Brain microvascular endothelial cell (primary cell): Measurements from ENCODE around the gene ROR2.

ENCODE experiments used
- DNase-seq: peaks from one replicate; pipeline ENCODE4 v3.0.0-alpha.2; 2020
- H3K27ac ChIP-seq: fragments of 250-450 bp; sonication (Bioruptor Pico); 2 replicates; pipeline ENCODE4 v1.5.1; 2020; ENCODE audit warnings: mild to moderate bottlenecking, moderate library complexity
- H3K27me3 ChIP-seq: fragments of 250-450 bp; sonication (Bioruptor Pico); replicated peaks from 2 replicates; pipeline ENCODE4 v1.5.1; 2020; ENCODE audit warnings: mild to moderate bottlenecking
- H3K36me3 ChIP-seq: fragments of 250-450 bp; sonication (Bioruptor Pico); replicated peaks from 2 replicates; pipeline ENCODE4 v1.5.1; 2020; ENCODE audit warnings: mild to moderate bottlenecking
- H3K4me3 ChIP-seq: 2 replicates; pipeline ENCODE4 v1.5.1; 2011; ENCODE audit warnings: low read depth, mild to moderate bottlenecking, control low read depth, low read length, moderate library complexity
- CTCF ChIP-seq: IDR thresholded peaks from 2 replicates; pipeline ENCODE4 v1.5.1; 2011; ENCODE audit warnings: low read depth, mild to moderate bottlenecking, moderate library complexity, low read length, control low read depth, inconsistent platforms; ENCODE audit errors: missing control alignments
- in situ Hi-C: cut with HindIII; loops from 2 replicates; pipeline ENCODE4 v1.10.0; 2017; ENCODE audit warnings: low sequenced_read_pairs, low pct_ligation_motif_present

The ROR2 gene

GRCh38 chr9:91784673-91785446, 165.2 kb downstream of the ROR2 start:
- DNase-seq = no peak
- in situ Hi-C loops = no loop called here
- Histone ChIP-seq H3K4me3 (no peak overlapping the region), H3K27me3 (no peaks in the 10 kb centered on the region), H3K27ac (no peak overlapping the region), H3K36me3 (no peaks in the 10 kb centered on the region)
- TF ChIP-seq CTCF = no peak

- no peaks in the 10 kb centered on the region for H3K27me3 ChIP-seq
- in situ Hi-C loops = no loop called here
- no peak overlapping the region for H3K4me3 ChIP-seq
- H3K27ac ChIP-seq = no peak overlapping the region
- TF ChIP-seq CTCF = no peak
- no peak for DNase-seq
- no peaks in the 10 kb centered on the region for H3K36me3 ChIP-seq
Measured at GRCh38 chr9:91783876-91784672, 166.0 kb downstream of the ROR2 start.

GRCh38 chr9:91783411-91783810, 166.6 kb downstream of the ROR2 start:
- Histone ChIP-seq H3K27ac (no peak overlapping the region), H3K27me3 (no peaks in the 10 kb centered on the region), H3K4me3 (no peak overlapping the region), H3K36me3 (no peaks in the 10 kb centered on the region)
- no peak for DNase-seq
- TF ChIP-seq CTCF = no peak
- in situ Hi-C loops = no loop called here

GRCh38 chr9:91782708-91783214, 167.3 kb downstream of the ROR2 start:
- no peaks in the 10 kb centered on the region for H3K27me3 ChIP-seq
- TF ChIP-seq CTCF = no peak
- H3K4me3 ChIP-seq = no peak overlapping the region
- H3K27ac ChIP-seq = no peak overlapping the region
- no peak for DNase-seq
- in situ Hi-C loops = no loop called here
- H3K36me3 ChIP-seq = no peaks in the 10 kb centered on the region

GRCh38 chr9:91781906-91782305, 168.1 kb downstream of the ROR2 start:
- no peak for DNase-seq
- H3K27me3 ChIP-seq = no peaks in the 10 kb centered on the region
- no peak for TF ChIP-seq CTCF
- H3K27ac ChIP-seq = no peak overlapping the region
- in situ Hi-C loops = no loop called here
- H3K36me3 ChIP-seq = no peaks in the 10 kb centered on the region
- no peak overlapping the region for H3K4me3 ChIP-seq
